GOT3 (cell line): ENCODE measurements around the gene DMD.

Experiments
- DNase-seq: peaks from one replicate; lab custom pipeline; 2025; ENCODE audit warnings: mixed read lengths; lab: John Stamatoyannopoulos, UW

The DMD gene

GRCh38 chrX:31287861-31288260, 1923.5 kb downstream of the DMD start:
- DNase-seq, result no peak

- DNase-seq, result no peak
Measured at GRCh38 chrX:31280580-31280979, 1930.8 kb downstream of the DMD start.

GRCh38 chrX:31279359-31279758, 1932.0 kb downstream of the DMD start:
- no peak for DNase-seq

- no peak for DNase-seq
Measured at GRCh38 chrX:31272472-31272775, 1938.9 kb downstream of the DMD start.

GRCh38 chrX:31271615-31272471, 1939.5 kb downstream of the DMD start:
- DNase-seq, result no peak

GRCh38 chrX:31269914-31270313, 1941.4 kb downstream of the DMD start:
- DNase-seq, result no peak

GRCh38 chrX:31268359-31268758, 1943.0 kb downstream of the DMD start:
- no peak for DNase-seq

GRCh38 chrX:31266203-31267076, 1944.9 kb downstream of the DMD start:
- no peak for DNase-seq

- no peak for DNase-seq
Measured at GRCh38 chrX:31265383-31265782, 1946.0 kb downstream of the DMD start.

- DNase-seq, result no peak
Measured at GRCh38 chrX:31260351-31260750, 1951.0 kb downstream of the DMD start.

- no peak for DNase-seq
Measured at GRCh38 chrX:31258166-31258565, 1953.2 kb downstream of the DMD start.

GRCh38 chrX:31255310-31256033, 1955.9 kb downstream of the DMD start:
- no peak for DNase-seq

- DNase-seq, result no peak
Measured at GRCh38 chrX:31252133-31252532, 1959.2 kb downstream of the DMD start.

- no peak for DNase-seq
Measured at GRCh38 chrX:31251336-31251735, 1960.0 kb downstream of the DMD start.

GRCh38 chrX:31245714-31246113, 1965.6 kb downstream of the DMD start:
- no peak for DNase-seq

GRCh38 chrX:31243804-31244203, 1967.5 kb downstream of the DMD start:
- DNase-seq, result no peak

- DNase-seq, result no peak
Measured at GRCh38 chrX:31240982-31241381, 1970.4 kb downstream of the DMD start.

- no peak for DNase-seq
Measured at GRCh38 chrX:31237189-31237588, 1974.2 kb downstream of the DMD start.

GRCh38 chrX:31236231-31236630, 1975.1 kb downstream of the DMD start:
- DNase-seq, result no peak

GRCh38 chrX:31233941-31234496, 1977.3 kb downstream of the DMD start:
- no peak for DNase-seq

- no peak for DNase-seq
Measured at GRCh38 chrX:31232506-31232905, 1978.8 kb downstream of the DMD start.

- DNase-seq, result no peak
Measured at GRCh38 chrX:31228909-31229308, 1982.4 kb downstream of the DMD start.
